GM23338 (cell line): ENCODE data around the gene SEL1L2. TPM values are rescaled to one million over a fixed set of nuclear protein-coding genes. Genes with fewer than 3 reads are reported as not detected.

Experiments used
- ATAC-seq: fragments of 200-7000 bp; cut with Tn5 transposase; 3 replicates; pipeline ENCODE4 v1.9.1; 2020
- DNase-seq: peaks from one replicate; pipeline ENCODE4 v3.0.0-alpha.2; 2015; ENCODE audit warnings: low spot score
- H2AFZ ChIP-seq: fragments of 200-600 bp; sonication (generic); 2 replicates; pipeline ENCODE4 v1.8.0; 2016; ENCODE audit warnings: antibody characterized with exemption, mild to moderate bottlenecking, moderate library complexity
- H3F3A ChIP-seq: fragments of 200-600 bp; sonication (generic); replicated peaks from 2 replicates; pipeline ENCODE4 v1.8.0; 2017; ENCODE audit warnings: antibody characterized with exemption, mixed run types, low read depth
- H3K27ac ChIP-seq: fragments of 200-600 bp; sonication (generic); 2 replicates; pipeline ENCODE4 v1.6.1; 2016; ENCODE audit warnings: low read depth
- H3K27me3 ChIP-seq: fragments of 200-600 bp; sonication (generic); 2 replicates; pipeline ENCODE4 v1.8.0; 2016; ENCODE audit warnings: mild to moderate bottlenecking, mixed run types, moderate library complexity; ENCODE audit not compliant: insufficient read depth
- H3K36me3 ChIP-seq: fragments of 200-600 bp; sonication (generic); 2 replicates; pipeline ENCODE4 v1.8.0; 2016; ENCODE audit warnings: mild to moderate bottlenecking; ENCODE audit not compliant: insufficient read depth
- H3K4me1 ChIP-seq: fragments of 200-600 bp; sonication (generic); 2 replicates; pipeline ENCODE4 v1.8.0; 2016; ENCODE audit warnings: mild to moderate bottlenecking, moderate library complexity; ENCODE audit not compliant: insufficient read depth
- H3K4me2 ChIP-seq: fragments of 200-600 bp; sonication (generic); 2 replicates; pipeline ENCODE4 v1.7.1; 2017; ENCODE audit warnings: mixed run types
- H3K4me3 ChIP-seq: fragments of 200-600 bp; sonication (generic); 2 replicates; pipeline ENCODE4 v1.6.1; 2016; ENCODE audit warnings: mixed run types
- H3K79me2 ChIP-seq: fragments of 200-600 bp; sonication (generic); replicated peaks from 2 replicates; pipeline ENCODE4 v1.8.0; 2017; ENCODE audit warnings: mild to moderate bottlenecking; ENCODE audit not compliant: insufficient read depth
- H3K9me2 ChIP-seq: fragments of 200-600 bp; sonication (generic); 2 replicates; pipeline ENCODE4 v1.8.0; 2017; ENCODE audit not compliant: insufficient read depth
- H4K20me1 ChIP-seq: fragments of 200-600 bp; sonication (generic); replicated peaks from 2 replicates; pipeline ENCODE4 v1.8.0; 2017; ENCODE audit warnings: mild to moderate bottlenecking; ENCODE audit not compliant: insufficient read depth
- H3K27ac Mint-ChIP-seq: 2 replicates; pipeline ENCODE4 v1.8.0; 2020; ENCODE audit warnings: inconsistent platforms, mild to moderate bottlenecking, moderate library complexity, mixed read lengths
- H3K27me3 Mint-ChIP-seq: 3 replicates; pipeline ENCODE4 v1.8.0; 2022; ENCODE audit warnings: low read depth, mild to moderate bottlenecking, moderate library complexity, mixed read lengths, inconsistent platforms; ENCODE audit not compliant: insufficient read depth, poor library complexity
- H3K36me3 Mint-ChIP-seq: 3 replicates; pipeline ENCODE4 v1.8.0; 2021; ENCODE audit warnings: low read depth, mild to moderate bottlenecking, inconsistent platforms, moderate library complexity, mixed read lengths
- H3K4me1 Mint-ChIP-seq: 3 replicates; pipeline ENCODE4 v1.8.0; 2020; ENCODE audit warnings: mild to moderate bottlenecking, inconsistent platforms, mixed read lengths
- H3K4me3 Mint-ChIP-seq: 3 replicates; pipeline ENCODE4 v1.8.0; 2021; ENCODE audit warnings: moderate library complexity, mild to moderate bottlenecking, inconsistent platforms, mixed read lengths
- H3K9me3 Mint-ChIP-seq: 3 replicates; pipeline ENCODE4 v1.8.0; 2020; ENCODE audit warnings: moderate library complexity, mild to moderate bottlenecking, inconsistent platforms, mixed read lengths
- CREB1 ChIP-seq: fragments of 250-450 bp; sonication (Bioruptor Pico); IDR thresholded peaks from 2 replicates; pipeline ENCODE4 v1.5.0; 2020; ENCODE audit warnings: low read depth, mild to moderate bottlenecking, moderate library complexity
- STAT1 ChIP-seq: IDR thresholded peaks from one replicate; pipeline ENCODE4 v1.6.1; 2016; ENCODE audit warnings: antibody characterized with exemption; ENCODE audit not compliant: unreplicated experiment
- ZNF114 ChIP-seq: fragments of 250-450 bp; sonication (Bioruptor Pico); IDR thresholded peaks from 2 replicates; pipeline ENCODE4 v1.5.0; 2020; ENCODE audit warnings: mild to moderate bottlenecking, moderate library complexity
- ZNF331 ChIP-seq: fragments of 250-450 bp; sonication (Bioruptor Pico); IDR thresholded peaks from 2 replicates; pipeline ENCODE4 v1.5.0; 2020; ENCODE audit warnings: low read depth, mild to moderate bottlenecking, moderate library complexity
- polyA plus RNA-seq: library from polyadenylated mRNA; unstranded; fragments of >200 nt; fragmentation: Nextera tagmentation; extraction: Ambion mirVana; gene quantifications from 2 replicates; pipeline ENCODE4 v1.2.1, GENCODE V29; 2016
- total RNA-seq: library from RNA; depleted of rRNA; stranded (reverse); fragments of >200 nt; shearing (Covaris generic); gene quantifications from 2 replicates; pipeline ENCODE4 v1.2.3, GENCODE V29; 2014
- TF ChIP-seq, protein P1 (sequence below), 2 experiments: fragments of 200-600 bp in 1 of 2; sonication (generic) in 1 of 2; conservative IDR thresholded peaks; 2 replicates each; pipeline versions ENCODE4 v1.5.1 to v1.6.1; 2016 to 2017; ENCODE audit warnings: antibody characterized with exemption in 2 of 2, low read depth in 2 of 2, mild to moderate bottlenecking in 2 of 2, moderate library complexity in 1 of 2
- TF ChIP-seq, protein P2 (sequence below): IDR thresholded peaks from one replicate; pipeline ENCODE4 v1.6.1; 2018; ENCODE audit warnings: antibody characterized with exemption; ENCODE audit not compliant: unreplicated experiment

Gene SEL1L2
- total and polyA plus RNA-seq, 2 experiments from 2014 or later = not detected

DNA sequence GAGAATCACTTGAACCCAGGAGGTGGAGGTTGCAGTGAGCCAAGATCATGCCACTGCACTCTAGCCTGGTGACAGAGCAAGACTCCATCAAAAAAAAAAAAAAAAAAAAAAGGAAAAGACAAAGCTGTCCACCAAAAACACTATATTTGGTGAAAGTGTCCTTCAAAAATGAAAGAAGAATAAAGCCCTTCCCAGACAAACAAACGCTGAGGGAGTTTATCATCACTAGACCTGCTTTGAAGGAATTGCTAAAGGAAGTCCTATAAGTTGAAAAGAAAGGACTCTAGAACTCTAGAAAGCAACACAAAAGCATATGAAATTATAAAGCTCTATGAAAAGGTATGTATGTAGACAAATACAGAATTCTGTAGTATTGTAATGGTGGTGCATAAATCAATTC, 98.8 kb downstream of the SEL1L2 start (continued):
- TF ChIP-seq, protein P1, sequence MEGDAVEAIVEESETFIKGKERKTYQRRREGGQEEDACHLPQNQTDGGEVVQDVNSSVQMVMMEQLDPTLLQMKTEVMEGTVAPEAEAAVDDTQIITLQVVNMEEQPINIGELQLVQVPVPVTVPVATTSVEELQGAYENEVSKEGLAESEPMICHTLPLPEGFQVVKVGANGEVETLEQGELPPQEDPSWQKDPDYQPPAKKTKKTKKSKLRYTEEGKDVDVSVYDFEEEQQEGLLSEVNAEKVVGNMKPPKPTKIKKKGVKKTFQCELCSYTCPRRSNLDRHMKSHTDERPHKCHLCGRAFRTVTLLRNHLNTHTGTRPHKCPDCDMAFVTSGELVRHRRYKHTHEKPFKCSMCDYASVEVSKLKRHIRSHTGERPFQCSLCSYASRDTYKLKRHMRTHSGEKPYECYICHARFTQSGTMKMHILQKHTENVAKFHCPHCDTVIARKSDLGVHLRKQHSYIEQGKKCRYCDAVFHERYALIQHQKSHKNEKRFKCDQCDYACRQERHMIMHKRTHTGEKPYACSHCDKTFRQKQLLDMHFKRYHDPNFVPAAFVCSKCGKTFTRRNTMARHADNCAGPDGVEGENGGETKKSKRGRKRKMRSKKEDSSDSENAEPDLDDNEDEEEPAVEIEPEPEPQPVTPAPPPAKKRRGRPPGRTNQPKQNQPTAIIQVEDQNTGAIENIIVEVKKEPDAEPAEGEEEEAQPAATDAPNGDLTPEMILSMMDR (conservative IDR thresholded peaks at IDR 0.05; ENCODE audit: low read depth in 2 of 2) = no peak
- TF ChIP-seq, protein P2, sequence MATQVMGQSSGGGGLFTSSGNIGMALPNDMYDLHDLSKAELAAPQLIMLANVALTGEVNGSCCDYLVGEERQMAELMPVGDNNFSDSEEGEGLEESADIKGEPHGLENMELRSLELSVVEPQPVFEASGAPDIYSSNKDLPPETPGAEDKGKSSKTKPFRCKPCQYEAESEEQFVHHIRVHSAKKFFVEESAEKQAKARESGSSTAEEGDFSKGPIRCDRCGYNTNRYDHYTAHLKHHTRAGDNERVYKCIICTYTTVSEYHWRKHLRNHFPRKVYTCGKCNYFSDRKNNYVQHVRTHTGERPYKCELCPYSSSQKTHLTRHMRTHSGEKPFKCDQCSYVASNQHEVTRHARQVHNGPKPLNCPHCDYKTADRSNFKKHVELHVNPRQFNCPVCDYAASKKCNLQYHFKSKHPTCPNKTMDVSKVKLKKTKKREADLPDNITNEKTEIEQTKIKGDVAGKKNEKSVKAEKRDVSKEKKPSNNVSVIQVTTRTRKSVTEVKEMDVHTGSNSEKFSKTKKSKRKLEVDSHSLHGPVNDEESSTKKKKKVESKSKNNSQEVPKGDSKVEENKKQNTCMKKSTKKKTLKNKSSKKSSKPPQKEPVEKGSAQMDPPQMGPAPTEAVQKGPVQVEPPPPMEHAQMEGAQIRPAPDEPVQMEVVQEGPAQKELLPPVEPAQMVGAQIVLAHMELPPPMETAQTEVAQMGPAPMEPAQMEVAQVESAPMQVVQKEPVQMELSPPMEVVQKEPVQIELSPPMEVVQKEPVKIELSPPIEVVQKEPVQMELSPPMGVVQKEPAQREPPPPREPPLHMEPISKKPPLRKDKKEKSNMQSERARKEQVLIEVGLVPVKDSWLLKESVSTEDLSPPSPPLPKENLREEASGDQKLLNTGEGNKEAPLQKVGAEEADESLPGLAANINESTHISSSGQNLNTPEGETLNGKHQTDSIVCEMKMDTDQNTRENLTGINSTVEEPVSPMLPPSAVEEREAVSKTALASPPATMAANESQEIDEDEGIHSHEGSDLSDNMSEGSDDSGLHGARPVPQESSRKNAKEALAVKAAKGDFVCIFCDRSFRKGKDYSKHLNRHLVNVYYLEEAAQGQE = no peak
- no peak for TF ChIP-seq ZNF331
- no peak for TF ChIP-seq ZNF114 (CRISPR knock-in tag)

DNA sequence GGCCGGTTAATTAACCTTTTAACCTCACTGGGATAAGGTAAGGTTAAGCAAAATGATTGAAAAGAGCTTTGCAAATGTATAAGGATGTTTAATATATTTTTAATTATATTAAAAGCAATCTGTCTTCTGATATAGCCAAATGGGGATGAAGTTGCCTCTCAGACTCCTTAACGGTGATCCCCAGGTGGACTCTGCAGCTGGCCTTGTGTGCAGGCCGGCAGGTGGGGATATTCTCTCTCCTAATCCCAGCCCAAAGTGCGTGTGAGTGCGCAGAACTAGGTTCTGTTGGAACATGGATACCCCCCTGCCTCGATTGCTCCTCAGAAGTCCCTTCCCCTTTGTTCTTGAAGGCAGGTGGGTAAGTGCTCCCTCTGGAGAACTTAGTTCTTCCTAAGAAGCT, 105.6 kb downstream of the SEL1L2 start:
- H3K79me2 ChIP-seq = no peaks in the 10 kb centered on the region
- Mint-ChIP-seq H3K9me3 (no peaks in the 10 kb centered on the region), H3K36me3 (no peaks in the 10 kb centered on the region), H3K4me3 (no peak overlapping the region), H3K27ac (no peak overlapping the region), H3K27me3 (no peaks in the 10 kb centered on the region), H3K4me1 (no peaks in the 10 kb centered on the region)
- H3K27ac ChIP-seq = no peak overlapping the region
- no peaks in the 10 kb centered on the region for H3K36me3 ChIP-seq
- DNase-seq (no peak), ATAC-seq (no peak)
- 0 out of 2 replicates have a peak, but pooled peaks cover 9% of the 10 kb centered on the region for H3K9me2 ChIP-seq
- H4K20me1 ChIP-seq = no peaks in the 10 kb centered on the region
- H3K27me3 ChIP-seq = no peaks in the 10 kb centered on the region
- TF ChIP-seq STAT1 = no peak
- TF ChIP-seq, protein P1 (conservative IDR thresholded peaks at IDR 0.05; ENCODE audit: low read depth in 2 of 2) = peak in 1 of 2 experiments; percentile 20; a peak in 1 of 4 replicates
- H3K4me3 ChIP-seq = no peak overlapping the region
- H3K4me2 ChIP-seq = no peak overlapping the region
- no peaks in the 10 kb centered on the region for H3F3A ChIP-seq
- no peaks in the 10 kb centered on the region for H3K4me1 ChIP-seq
- no peak overlapping the region for H2AFZ ChIP-seq

DNA sequence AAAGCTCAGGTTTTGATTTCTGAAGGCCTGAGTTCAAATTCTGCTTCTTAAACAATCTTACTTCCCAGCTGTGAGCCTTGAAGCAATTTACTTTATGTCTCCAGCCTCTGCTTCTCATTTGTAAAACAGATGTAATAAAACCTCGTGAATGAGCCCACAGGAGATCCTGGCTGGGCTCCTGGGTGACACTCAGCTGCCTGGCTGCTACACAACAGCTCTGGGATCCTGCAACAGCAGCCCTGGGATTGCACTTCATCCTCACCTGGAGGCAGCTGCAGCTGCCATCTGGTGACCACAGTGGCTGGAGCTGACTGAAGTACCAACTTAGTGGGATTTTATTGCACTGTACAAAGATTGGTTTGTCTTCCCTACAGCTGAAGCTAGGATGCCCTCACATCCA, 107.0 kb downstream of the SEL1L2 start:
- Mint-ChIP-seq H3K9me3 (no peaks in the 10 kb centered on the region), H3K4me3 (no peak overlapping the region), H3K36me3 (no peaks in the 10 kb centered on the region), H3K4me1 (no peaks in the 10 kb centered on the region), H3K27ac (no peak overlapping the region), H3K27me3 (no peaks in the 10 kb centered on the region)
- H3K36me3 ChIP-seq = no peaks in the 10 kb centered on the region
- no peaks in the 10 kb centered on the region for H3K27me3 ChIP-seq
- no peaks in the 10 kb centered on the region for H3K79me2 ChIP-seq
- H3K9me2 ChIP-seq = 0 out of 2 replicates have a peak, but pooled peaks cover 9% of the 10 kb centered on the region
- 0 out of 2 replicates have a peak overlapping the region, but pooled peaks have one; percentile 30 for H2AFZ ChIP-seq
- H4K20me1 ChIP-seq = no peaks in the 10 kb centered on the region
- no peak for TF ChIP-seq CREB1 (CRISPR knock-in tag)
- TF ChIP-seq, protein P1 (conservative IDR thresholded peaks at IDR 0.05; ENCODE audit: low read depth in 2 of 2) = peak in 1 of 2 experiments; percentile 21; a peak in 1 of 4 replicates
- DNase-seq (no peak), ATAC-seq (peak; percentile 45; the same call in 2 of the 3 replicates)
- H3K4me3 ChIP-seq = no peak overlapping the region
- H3K4me1 ChIP-seq = no peaks in the 10 kb centered on the region
- H3K27ac ChIP-seq = no peak overlapping the region
- H3F3A ChIP-seq = no peaks in the 10 kb centered on the region
- no peak overlapping the region for H3K4me2 ChIP-seq
